K562 (cell line): Measurements from ENCODE around the gene FRMPD2.

Experiments
- BCOR ChIP-seq: fragments of 450-650 bp; IDR thresholded peaks from 2 replicates; pipeline ENCODE4 v1.6.1; 2016
- POLR2A ChIP-seq: fragments of 450-650 bp; conservative IDR thresholded peaks from 2 replicates; pipeline ENCODE4 v1.6.1; 2016
- TBP ChIP-seq: optimal IDR thresholded peaks from 2 replicates; pipeline ENCODE3; 2011; ENCODE audit warnings: low read depth, low read length, improper control_type of control experiment
- TCF7 ChIP-seq: sonication (generic); IDR thresholded peaks from 2 replicates; pipeline ENCODE4 v1.6.1; 2016; ENCODE audit warnings: antibody characterized with exemption, borderline replicate concordance

- TF ChIP-seq POLR2A (no peak), TCF7 (no peak), TBP (no peak), BCOR (no peak)
Measured at GRCh38 chr10:48240196-48240595, 34.3 kb downstream of the FRMPD2 start.
